ENCODE data around the gene NMNAT2. TPM values are rescaled to one million over a fixed set of nuclear protein-coding genes. Genes with fewer than 3 reads are reported as not detected.

The NMNAT2 gene
- total RNA-seq, 1 experiment from 2014 or later, result 0.39 TPM

- DNase-seq (ENCODE audit: low read depth, low spot score), result no peak
- in situ Hi-C loops (cut with HindIII; ENCODE audit: low pct_unique_long_range_greater_than_20kb, low sequenced_read_pairs) (no loop called here), intact Hi-C loops (cut with micrococcal nuclease; ENCODE audit: unreplicated experiment) (no loop called here)
- ChIA-PET POLR2A (no interaction called here), CTCF (no interaction called here)
- no TSS peak for BruUV-seq (replicated peaks)
- no peak overlapping the region for H3K4me3 ChIP-seq (ENCODE audit: low read depth in 2 of 2, low read length in 2 of 2)
- TF ChIP-seq TCF7L2 (IDR thresholded peaks at IDR 0.05; ENCODE audit: low read depth, low read length), result no peak
- TF ChIP-seq REST (IDR thresholded peaks at IDR 0.05; ENCODE audit: insufficient read depth in 1 of 2, low read depth in 2 of 2, low read length in 1 of 2), result no peak
- TF ChIP-seq, protein P1, sequence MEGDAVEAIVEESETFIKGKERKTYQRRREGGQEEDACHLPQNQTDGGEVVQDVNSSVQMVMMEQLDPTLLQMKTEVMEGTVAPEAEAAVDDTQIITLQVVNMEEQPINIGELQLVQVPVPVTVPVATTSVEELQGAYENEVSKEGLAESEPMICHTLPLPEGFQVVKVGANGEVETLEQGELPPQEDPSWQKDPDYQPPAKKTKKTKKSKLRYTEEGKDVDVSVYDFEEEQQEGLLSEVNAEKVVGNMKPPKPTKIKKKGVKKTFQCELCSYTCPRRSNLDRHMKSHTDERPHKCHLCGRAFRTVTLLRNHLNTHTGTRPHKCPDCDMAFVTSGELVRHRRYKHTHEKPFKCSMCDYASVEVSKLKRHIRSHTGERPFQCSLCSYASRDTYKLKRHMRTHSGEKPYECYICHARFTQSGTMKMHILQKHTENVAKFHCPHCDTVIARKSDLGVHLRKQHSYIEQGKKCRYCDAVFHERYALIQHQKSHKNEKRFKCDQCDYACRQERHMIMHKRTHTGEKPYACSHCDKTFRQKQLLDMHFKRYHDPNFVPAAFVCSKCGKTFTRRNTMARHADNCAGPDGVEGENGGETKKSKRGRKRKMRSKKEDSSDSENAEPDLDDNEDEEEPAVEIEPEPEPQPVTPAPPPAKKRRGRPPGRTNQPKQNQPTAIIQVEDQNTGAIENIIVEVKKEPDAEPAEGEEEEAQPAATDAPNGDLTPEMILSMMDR (IDR thresholded peaks at IDR 0.05), result no peak
- TF ChIP-seq SIN3A (IDR thresholded peaks at IDR 0.05; ENCODE audit: borderline replicate concordance, insufficient read depth, low read depth, low read length), result no peak
- TF ChIP-seq POLR2AphosphoS5 (IDR thresholded peaks at IDR 0.05; ENCODE audit: low read depth, low read length), result no peak
- no peaks in the 10 kb centered on the region for H3K4me1 ChIP-seq (ENCODE audit: control insufficient read depth, insufficient read depth, low read length)
- peaks cover 4% of the 10 kb centered on the region; the same call in 1 of the 2 replicates for H3K27me3 ChIP-seq (ENCODE audit: control insufficient read depth, insufficient read depth, low read length)
- no peak for ATAC-seq
- H3K27ac ChIP-seq (ENCODE audit: low read length), result no peak overlapping the region
- H3K9me3 ChIP-seq (ENCODE audit: control insufficient read depth, insufficient read depth, low read depth, low read length), result no peaks in the 10 kb centered on the region
- H3K36me3 ChIP-seq (ENCODE audit: control insufficient read depth, insufficient read depth, low read length), result no peaks in the 10 kb centered on the region
Measured at GRCh38 chr1:183443466-183443865, 25.3 kb upstream of the NMNAT2 start.

DNA sequence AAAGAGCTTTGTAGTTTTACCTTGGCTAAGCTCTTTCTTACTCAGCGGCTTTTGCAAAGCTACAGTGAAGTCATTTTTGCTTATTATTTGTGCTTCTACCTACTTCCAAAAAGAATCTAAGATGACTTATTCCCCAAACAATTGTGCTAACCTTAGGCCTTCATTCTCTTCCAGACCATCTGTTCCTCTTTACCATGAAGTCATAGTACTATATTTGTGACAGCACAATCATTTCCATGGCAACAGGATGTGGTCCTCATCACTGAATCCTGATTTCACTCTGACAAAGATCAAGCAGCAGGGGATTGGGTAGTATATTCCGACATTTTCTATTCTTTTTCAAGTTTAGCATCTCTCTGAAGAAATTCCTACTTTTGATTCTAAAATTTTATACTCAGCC is 24.8 kb upstream of the NMNAT2 start:
- in situ Hi-C loops (cut with HindIII; ENCODE audit: low pct_unique_long_range_greater_than_20kb, low sequenced_read_pairs) (no loop called here), intact Hi-C loops (cut with micrococcal nuclease; ENCODE audit: unreplicated experiment) (no loop called here)
- no peak overlapping the region for H3K27ac ChIP-seq (ENCODE audit: low read length)
- ChIA-PET CTCF (no interaction called here), POLR2A (no interaction called here)
- H3K4me1 ChIP-seq (ENCODE audit: control insufficient read depth, insufficient read depth, low read length), result no peaks in the 10 kb centered on the region
- H3K36me3 ChIP-seq (ENCODE audit: control insufficient read depth, insufficient read depth, low read length), result no peaks in the 10 kb centered on the region
- no peak for TF ChIP-seq TCF7L2 (IDR thresholded peaks at IDR 0.05; ENCODE audit: low read depth, low read length)
- ATAC-seq, result no peak
- no peak for DNase-seq (ENCODE audit: low read depth, low spot score)
- no peaks in the 10 kb centered on the region for H3K9me3 ChIP-seq (ENCODE audit: control insufficient read depth, insufficient read depth, low read depth, low read length)
- H3K4me3 ChIP-seq (ENCODE audit: low read depth in 2 of 2, low read length in 2 of 2), result no peak overlapping the region
- BruUV-seq (replicated peaks), result no TSS peak
- peaks cover 4% of the 10 kb centered on the region; the same call in 1 of the 2 replicates for H3K27me3 ChIP-seq (ENCODE audit: control insufficient read depth, insufficient read depth, low read length)

DNA sequence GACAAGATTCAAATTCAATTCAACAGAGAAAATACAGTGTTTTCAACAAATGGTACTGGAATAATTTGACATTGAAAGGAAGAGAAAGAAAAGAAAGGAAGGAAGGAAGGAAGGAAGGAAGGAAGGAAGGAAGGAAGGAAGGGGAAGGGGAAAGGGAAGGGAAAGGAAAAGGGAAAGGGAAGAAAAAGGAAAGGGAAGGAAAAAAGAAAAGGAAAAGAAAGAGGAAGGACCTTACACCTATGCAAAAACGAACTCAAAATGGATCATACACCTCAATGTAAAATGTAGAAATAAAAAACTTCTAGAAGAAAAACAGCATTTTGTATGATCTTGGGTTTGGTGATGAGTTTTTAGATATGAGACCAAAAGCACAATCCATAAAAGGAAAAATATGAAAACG is 19.9 kb upstream of the NMNAT2 start:
- intact Hi-C loops (cut with micrococcal nuclease; ENCODE audit: unreplicated experiment) (no loop called here), in situ Hi-C loops (cut with HindIII; ENCODE audit: low pct_unique_long_range_greater_than_20kb, low sequenced_read_pairs) (no loop called here)
- Histone ChIP-seq H3K4me1 (ENCODE audit: control insufficient read depth, insufficient read depth, low read length) (no peaks in the 10 kb centered on the region), H3K27me3 (ENCODE audit: control insufficient read depth, insufficient read depth, low read length) (peaks cover 6% of the 10 kb centered on the region; the same call in 1 of the 2 replicates), H3K4me3 (ENCODE audit: low read depth in 2 of 2, low read length in 2 of 2) (no peak overlapping the region), H3K27ac (ENCODE audit: low read length) (no peak overlapping the region), H3K9me3 (ENCODE audit: control insufficient read depth, insufficient read depth, low read depth, low read length) (no peaks in the 10 kb centered on the region), H3K36me3 (ENCODE audit: control insufficient read depth, insufficient read depth, low read length) (no peaks in the 10 kb centered on the region)
- no peak for TF ChIP-seq POLR2AphosphoS5 (IDR thresholded peaks at IDR 0.05; ENCODE audit: low read depth, low read length)
- TF ChIP-seq, protein P1 (IDR thresholded peaks at IDR 0.05), result no peak
- no peak for TF ChIP-seq REST (IDR thresholded peaks at IDR 0.05; ENCODE audit: insufficient read depth in 1 of 2, low read depth in 2 of 2, low read length in 1 of 2)
- TF ChIP-seq SIN3A (IDR thresholded peaks at IDR 0.05; ENCODE audit: borderline replicate concordance, insufficient read depth, low read depth, low read length), result no peak
- TF ChIP-seq TCF7L2 (IDR thresholded peaks at IDR 0.05; ENCODE audit: low read depth, low read length), result no peak
- POLR2A ChIA-PET, result no interaction called here
- BruUV-seq (replicated peaks), result no TSS peak
- DNase-seq (ENCODE audit: low read depth, low spot score) (no peak), ATAC-seq (no peak)
- CTCF ChIA-PET, result no interaction called here

Data from Panc1 (cell line).